Fibroblast of lung (primary cell): Measurements from ENCODE around the gene TADA2A. TPM values are rescaled to one million over a fixed set of nuclear protein-coding genes. Genes with fewer than 3 reads are reported as not detected.
A peak's percentile ranks its signal among the peaks of the same experiment; 100 is the strongest.

Experiments used
- DNase-seq, 2 donors: peaks; one replicate each; pipeline versions ENCODE4 v3.0.0 to v3.0.0-alpha.2; 2010; ENCODE audit warnings: low read depth in 2 of 2
- H2AFZ ChIP-seq: 2 replicates; pipeline ENCODE4 v1.5.1; 2012; ENCODE audit warnings: low read length, control low read depth, inconsistent platforms
- H3K27ac ChIP-seq: 2 replicates; pipeline ENCODE4 v1.5.1; 2011; ENCODE audit warnings: low read length, control low read depth; ENCODE audit not compliant: insufficient read depth
- H3K27me3 ChIP-seq: 2 replicates; pipeline ENCODE4 v1.5.1; 2011; ENCODE audit warnings: mild to moderate bottlenecking, low read length; ENCODE audit not compliant: control insufficient read depth, insufficient read depth
- H3K36me3 ChIP-seq: 2 replicates; pipeline ENCODE4 v1.5.1; 2011; ENCODE audit warnings: low read length; ENCODE audit not compliant: control insufficient read depth, insufficient read depth
- H3K4me1 ChIP-seq: 2 replicates; pipeline ENCODE4 v1.5.1; 2011; ENCODE audit warnings: low read length; ENCODE audit not compliant: control insufficient read depth, insufficient read depth; ENCODE audit errors: extremely low read depth
- H3K4me2 ChIP-seq: 2 replicates; pipeline ENCODE4 v1.5.1; 2011; ENCODE audit warnings: low read length, control low read depth; ENCODE audit not compliant: insufficient read depth; ENCODE audit errors: extremely low read depth
- H3K4me3 ChIP-seq, 4 experiments: fragments of 200-600 bp in 1 of 4; sonication (generic) in 1 of 4; replicated peaks in 1 of 4; 2 replicates each; pipeline ENCODE4 v1.5.1; 2011 to 2016; ENCODE audit warnings: low read length in 4 of 4, low read depth in 3 of 4, mild to moderate bottlenecking in 3 of 4, control low read depth in 2 of 4, inconsistent platforms in 1 of 4, mixed read lengths in 1 of 4; ENCODE audit not compliant: insufficient read depth in 1 of 4; ENCODE audit errors: control extremely low read depth in 1 of 4
- H3K79me2 ChIP-seq: 2 replicates; pipeline ENCODE4 v1.5.1; 2012; ENCODE audit warnings: mild to moderate bottlenecking, low read length, inconsistent platforms; ENCODE audit not compliant: control insufficient read depth, insufficient read depth
- H3K9ac ChIP-seq: 2 replicates; pipeline ENCODE4 v1.5.1; 2011; ENCODE audit warnings: mild to moderate bottlenecking, low read length, control low read depth; ENCODE audit not compliant: insufficient read depth
- H3K9me3 ChIP-seq: 2 replicates; pipeline ENCODE4 v1.5.1; 2012; ENCODE audit warnings: low read depth, low read length; ENCODE audit not compliant: control insufficient read depth, insufficient read depth
- H4K20me1 ChIP-seq: 2 replicates; pipeline ENCODE4 v1.5.1; 2011; ENCODE audit warnings: low read length; ENCODE audit not compliant: control insufficient read depth, insufficient read depth; ENCODE audit errors: extremely low read depth
- EZH2 ChIP-seq: IDR thresholded peaks from 2 replicates; pipeline ENCODE4 v1.5.1; 2012; ENCODE audit warnings: low read length, control low read depth, mild to moderate bottlenecking; ENCODE audit errors: missing control alignments
- polyA plus RNA-seq, 2 donors: library from polyadenylated mRNA; depleted of rRNA in 1 of 2; stranded (reverse) in 1 of 2; unstranded in 1 of 2; fragments of >200 nt; gene quantifications; 2 replicates each; pipeline ENCODE4 v1.2.1, GENCODE V29; 2011 to 2012; ENCODE audit warnings: missing spikeins in 1 of 2
- total RNA-seq: library from RNA; depleted of rRNA; stranded (reverse); fragments of >200 nt; gene quantifications from 2 replicates; pipeline ENCODE4 v1.2.1, GENCODE V29; 2014
- TF ChIP-seq, protein P1 (sequence below), 2 donors: IDR thresholded peaks in 1 of 2; conservative IDR thresholded peaks in 1 of 2; 1 replicate in 1 of 2; 2 replicates in 1 of 2; pipeline ENCODE4 v1.5.1; 2011 to 2012; ENCODE audit warnings: low read length in 2 of 2, control low read depth in 1 of 2, inconsistent platforms in 1 of 2, low read depth in 1 of 2, mild to moderate bottlenecking in 1 of 2

Gene TADA2A
- total and polyA plus RNA-seq, 2 donors (not counting 1 experiment from before 2014, with no cell fraction given) = 18.7 to 23.9 TPM

DNA sequence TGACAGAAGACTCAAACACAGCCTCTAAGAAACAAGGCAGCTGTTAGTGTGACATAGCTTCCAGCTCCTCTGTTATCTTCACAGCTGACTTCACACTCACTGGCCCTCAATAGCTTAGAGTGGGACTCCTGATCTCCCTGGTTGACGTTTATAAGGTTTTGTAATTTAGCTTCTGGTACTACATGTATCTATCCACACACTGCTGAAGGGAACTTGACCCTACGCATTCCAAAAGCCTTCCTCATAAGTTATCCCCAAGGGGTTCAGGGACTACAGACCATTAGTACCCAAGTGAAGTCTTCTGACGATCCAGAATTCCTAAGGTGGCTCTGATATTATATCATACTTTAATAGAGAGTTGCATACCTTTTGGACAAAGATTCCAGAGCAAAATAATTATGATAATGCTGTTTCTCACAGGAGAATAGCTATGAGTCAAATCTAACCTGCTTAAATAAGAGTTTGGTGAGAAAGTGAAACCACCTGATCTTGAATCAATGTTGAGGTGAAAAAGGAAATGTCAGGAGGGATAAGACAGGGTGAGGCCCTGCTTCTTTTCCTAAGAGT, 14.6 kb upstream of the TADA2A start:
- no peak overlapping the region for H3K9ac ChIP-seq
- no peaks in the 10 kb centered on the region for H4K20me1 ChIP-seq
- no peak overlapping the region for H2AFZ ChIP-seq
- TF ChIP-seq, protein P1, sequence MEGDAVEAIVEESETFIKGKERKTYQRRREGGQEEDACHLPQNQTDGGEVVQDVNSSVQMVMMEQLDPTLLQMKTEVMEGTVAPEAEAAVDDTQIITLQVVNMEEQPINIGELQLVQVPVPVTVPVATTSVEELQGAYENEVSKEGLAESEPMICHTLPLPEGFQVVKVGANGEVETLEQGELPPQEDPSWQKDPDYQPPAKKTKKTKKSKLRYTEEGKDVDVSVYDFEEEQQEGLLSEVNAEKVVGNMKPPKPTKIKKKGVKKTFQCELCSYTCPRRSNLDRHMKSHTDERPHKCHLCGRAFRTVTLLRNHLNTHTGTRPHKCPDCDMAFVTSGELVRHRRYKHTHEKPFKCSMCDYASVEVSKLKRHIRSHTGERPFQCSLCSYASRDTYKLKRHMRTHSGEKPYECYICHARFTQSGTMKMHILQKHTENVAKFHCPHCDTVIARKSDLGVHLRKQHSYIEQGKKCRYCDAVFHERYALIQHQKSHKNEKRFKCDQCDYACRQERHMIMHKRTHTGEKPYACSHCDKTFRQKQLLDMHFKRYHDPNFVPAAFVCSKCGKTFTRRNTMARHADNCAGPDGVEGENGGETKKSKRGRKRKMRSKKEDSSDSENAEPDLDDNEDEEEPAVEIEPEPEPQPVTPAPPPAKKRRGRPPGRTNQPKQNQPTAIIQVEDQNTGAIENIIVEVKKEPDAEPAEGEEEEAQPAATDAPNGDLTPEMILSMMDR (conservative IDR thresholded peaks at IDR 0.05 in 1 of 2, IDR thresholded peaks at IDR 0.05 in 1 of 2; ENCODE audit: low read depth in 1 of 2, low read length in 2 of 2) = no peak
- TF ChIP-seq EZH2 = no peak
- H3K4me2 ChIP-seq = peak overlapping the region; percentile 20
- no peaks in the 10 kb centered on the region for H3K9me3 ChIP-seq
- no peaks in the 10 kb centered on the region for H3K79me2 ChIP-seq
- no peak overlapping the region for H3K4me3 ChIP-seq
- H3K27me3 ChIP-seq = no peaks in the 10 kb centered on the region
- H3K27ac ChIP-seq = peak overlapping the region; percentile 34
- H3K36me3 ChIP-seq = no peaks in the 10 kb centered on the region
- DNase-seq = peak; percentile 79 to 91
- peaks cover 8% of the 10 kb centered on the region for H3K4me1 ChIP-seq

DNA sequence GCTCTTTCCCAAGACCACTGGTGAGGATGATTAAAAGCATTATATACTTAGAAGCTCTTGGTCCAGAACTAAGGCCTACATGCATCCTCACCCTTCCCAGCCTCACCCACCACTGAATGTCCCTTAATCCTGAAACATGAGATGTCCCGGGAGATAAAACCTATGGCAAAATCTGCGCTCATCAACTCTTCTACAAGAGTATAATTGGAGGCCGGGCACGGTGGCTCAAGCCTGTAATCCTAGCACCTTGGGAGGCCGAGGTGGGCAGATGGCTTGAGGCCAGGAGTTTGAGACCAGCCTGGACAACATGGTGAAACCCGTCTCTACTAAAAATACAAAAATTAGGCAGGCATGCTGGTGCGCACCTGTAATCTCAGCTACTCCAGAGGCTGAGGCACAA, 13.3 kb upstream of the TADA2A start:
- Histone ChIP-seq H3K79me2 (no peaks in the 10 kb centered on the region), H3K36me3 (no peaks in the 10 kb centered on the region), H3K9me3 (no peaks in the 10 kb centered on the region), H3K27ac (no peak overlapping the region), H2AFZ (no peak overlapping the region), H3K27me3 (no peaks in the 10 kb centered on the region), H3K9ac (no peak overlapping the region), H3K4me3 (no peak overlapping the region), H4K20me1 (no peaks in the 10 kb centered on the region), H3K4me1 (peaks cover 8% of the 10 kb centered on the region), H3K4me2 (no peak overlapping the region)
- no peak for TF ChIP-seq EZH2
- TF ChIP-seq, protein P1 (conservative IDR thresholded peaks at IDR 0.05 in 1 of 2, IDR thresholded peaks at IDR 0.05 in 1 of 2; ENCODE audit: low read depth in 1 of 2, low read length in 2 of 2) = no peak
- DNase-seq = no peak

DNA sequence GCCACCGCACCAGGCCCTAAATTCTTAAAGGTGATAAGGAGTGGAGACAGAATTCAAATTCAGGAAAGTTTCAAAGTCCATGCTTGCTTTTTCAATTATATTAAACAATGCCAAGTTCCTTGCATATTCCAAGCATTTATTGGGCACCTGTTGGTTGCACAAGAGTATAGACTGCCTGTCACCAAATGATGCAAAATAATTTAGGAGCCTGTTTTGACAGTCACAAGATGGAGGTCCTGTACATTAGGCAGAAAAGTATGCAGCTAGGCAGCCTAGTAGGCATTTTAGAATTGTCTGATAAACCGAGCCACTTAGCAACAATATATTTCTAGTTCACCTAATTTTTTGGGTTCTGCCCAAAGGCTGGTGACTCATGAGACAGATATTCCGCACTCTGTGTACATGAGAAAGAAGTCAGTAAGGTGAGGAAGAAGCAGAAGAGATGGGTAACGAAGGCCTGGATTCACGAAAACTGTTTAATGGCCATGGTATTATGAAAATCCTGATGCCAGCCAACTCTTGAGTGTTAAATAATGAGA, 7.4 kb upstream of the TADA2A start:
- DNase-seq = peak in 1 of 2 donors; percentile 66

More for the DNA sequence above, 7.4 kb upstream of the TADA2A start:
- Histone ChIP-seq H3K4me1 (no peaks in the 10 kb centered on the region), H3K27me3 (no peaks in the 10 kb centered on the region), H4K20me1 (no peaks in the 10 kb centered on the region), H3K4me3 (no peak overlapping the region), H3K9me3 (no peaks in the 10 kb centered on the region), H2AFZ (no peak overlapping the region), H3K36me3 (no peaks in the 10 kb centered on the region), H3K4me2 (no peak overlapping the region), H3K9ac (no peak overlapping the region), H3K27ac (no peak overlapping the region), H3K79me2 (peaks cover 4% of the 10 kb centered on the region)
- TF ChIP-seq, protein P1 (conservative IDR thresholded peaks at IDR 0.05 in 1 of 2, IDR thresholded peaks at IDR 0.05 in 1 of 2; ENCODE audit: low read depth in 1 of 2, low read length in 2 of 2) = no peak
- TF ChIP-seq EZH2 = no peak
